CD14-positive monocyte (primary cell): ENCODE measurements around the gene GABRG3. TPM values are rescaled to one million over a fixed set of nuclear protein-coding genes. Genes with fewer than 3 reads are reported as not detected.

Experiments
- DNase-seq, 3 donors: peaks; one replicate each; pipeline ENCODE4 v3.0.0-alpha.2; 2011 to 2022
- H2AFZ ChIP-seq: 2 replicates; pipeline ENCODE4 v1.6.0; 2012; ENCODE audit warnings: mild to moderate bottlenecking, low read depth, low read length, inconsistent platforms; ENCODE audit not compliant: insufficient read depth, poor library complexity, severe bottlenecking
- H3K27ac ChIP-seq, 2 donors: 1 replicate in 1 of 2; 2 replicates in 1 of 2; pipeline ENCODE4 v1.5.1; 2012 to 2013; ENCODE audit warnings: low read length in 2 of 2, control low read depth in 1 of 2, inconsistent platforms in 1 of 2, low read depth in 1 of 2, mild to moderate bottlenecking in 1 of 2
- H3K27me3 ChIP-seq, 2 donors: one replicate each; pipeline versions ENCODE4 v1.6.0 to v1.6.1; 2011 to 2013; ENCODE audit warnings: low read length in 2 of 2; ENCODE audit not compliant: control insufficient read depth in 2 of 2, insufficient read depth in 2 of 2
- H3K36me3 ChIP-seq, 2 donors: replicated peaks in 1 of 2; 1 replicate in 1 of 2; 2 replicates in 1 of 2; pipeline versions ENCODE4 v1.5.1 to v1.6.1; 2012 to 2013; ENCODE audit warnings: low read length in 2 of 2, control low read depth in 1 of 2, inconsistent platforms in 1 of 2, mild to moderate bottlenecking in 1 of 2; ENCODE audit not compliant: insufficient read depth in 2 of 2, control insufficient read depth in 1 of 2
- H3K4me1 ChIP-seq, 2 donors: 1 replicate in 1 of 2; 2 replicates in 1 of 2; pipeline versions ENCODE4 v1.5.1 to v1.6.1; 2012 to 2013; ENCODE audit warnings: low read length in 2 of 2, control low read depth in 1 of 2, inconsistent platforms in 1 of 2, mild to moderate bottlenecking in 1 of 2, moderate library complexity in 1 of 2; ENCODE audit not compliant: insufficient read depth in 2 of 2, control insufficient read depth in 1 of 2
- H3K4me2 ChIP-seq: replicated peaks from 2 replicates; pipeline ENCODE3; 2012; ENCODE audit warnings: low read length, moderate library complexity, mild to moderate bottlenecking; ENCODE audit not compliant: poor library complexity, severe bottlenecking; ENCODE audit errors: extremely low read depth
- H3K4me3 ChIP-seq, 3 experiments: fragments of 200-600 bp in 1 of 3; sonication (generic) in 1 of 3; replicated peaks in 1 of 3; 1 replicate in 2 of 3; 2 replicates in 1 of 3; pipeline ENCODE4 v1.5.1; 2011 to 2013; ENCODE audit warnings: low read length in 3 of 3, mild to moderate bottlenecking in 3 of 3, control low read depth in 2 of 3, low read depth in 2 of 3, inconsistent platforms in 1 of 3, moderate library complexity in 1 of 3
- H3K79me2 ChIP-seq: 2 replicates; pipeline ENCODE4 v1.6.0; 2012; ENCODE audit warnings: mild to moderate bottlenecking, control low read depth, inconsistent platforms, low read length, moderate library complexity; ENCODE audit not compliant: insufficient read depth
- H3K9ac ChIP-seq: 2 replicates; pipeline ENCODE4 v1.6.0; 2017; ENCODE audit warnings: low read length, mild to moderate bottlenecking; ENCODE audit not compliant: insufficient read depth, poor library complexity, severe bottlenecking
- H3K9me3 ChIP-seq, 2 donors: replicated peaks in 1 of 2; 1 replicate in 1 of 2; 2 replicates in 1 of 2; pipeline versions ENCODE4 v1.5.1 to v1.6.1; 2012 to 2013; ENCODE audit warnings: low read length in 2 of 2, control low read depth in 1 of 2; ENCODE audit not compliant: control insufficient read depth in 1 of 2, insufficient read depth in 1 of 2
- H4K20me1 ChIP-seq: 2 replicates; pipeline ENCODE4 v1.6.0; 2012; ENCODE audit warnings: mild to moderate bottlenecking, low read length, control low read depth, moderate library complexity; ENCODE audit not compliant: insufficient read depth
- H3K27ac Mint-ChIP-seq, 7 donors: one replicate each; pipeline ENCODE4 v1.8.0; 2020; ENCODE audit warnings: mild to moderate bottlenecking in 7 of 7, mixed read lengths in 7 of 7, moderate library complexity in 6 of 7, inconsistent platforms in 2 of 7
- H3K27me3 Mint-ChIP-seq, 3 donors: one replicate each; pipeline ENCODE4 v1.8.0; 2021 to 2022; ENCODE audit warnings: low read depth in 3 of 3, mild to moderate bottlenecking in 3 of 3, mixed read lengths in 3 of 3, moderate library complexity in 3 of 3, inconsistent platforms in 1 of 3
- H3K36me3 Mint-ChIP-seq, 2 donors: one replicate each; pipeline ENCODE4 v1.8.0; 2020; ENCODE audit warnings: mixed read lengths in 2 of 2, inconsistent platforms in 1 of 2, mild to moderate bottlenecking in 1 of 2
- H3K4me1 Mint-ChIP-seq: one replicate; pipeline ENCODE4 v1.8.0; 2020; ENCODE audit warnings: mild to moderate bottlenecking, mixed read lengths
- H3K4me3 Mint-ChIP-seq, 2 donors: one replicate each; pipeline ENCODE4 v1.8.0; 2020; ENCODE audit warnings: mild to moderate bottlenecking in 2 of 2, mixed read lengths in 2 of 2, moderate library complexity in 1 of 2
- H3K9me3 Mint-ChIP-seq, 7 donors: one replicate each; pipeline ENCODE4 v1.8.0; 2020 to 2022; ENCODE audit warnings: mixed read lengths in 7 of 7, mild to moderate bottlenecking in 6 of 7, moderate library complexity in 6 of 7, inconsistent platforms in 2 of 7
- whole genome bisulfite sequencing: methylation state at CpG from one replicate; pipeline ENCODE4 v1.1.5; 2013; ENCODE audit warnings: missing lambda C conversion rate; ENCODE audit not compliant: insufficient coverage; 5-methylcytosine and 5-hydroxymethylcytosine counted together
- intact Hi-C, 2 donors: fragments of 100-400 bp; cut with micrococcal nuclease; formaldehyde crosslinking; loops; one replicate each; pipeline versions ENCODE4 v1.15.0 to v1.15.1; 2023
- polyA plus RNA-seq, 3 donors: library from polyadenylated mRNA; depleted of rRNA in 1 of 3; unstranded in 2 of 3; stranded (reverse) in 1 of 3; fragments of 300-500 nt in 2 of 3; fragments of >200 nt in 1 of 3; fragmentation: Illumina TruSeq in 2 of 3; gene quantifications; 1 replicate in 2 of 3; 2 replicates in 1 of 3; pipeline ENCODE4 v1.2.3, GENCODE V29; 2012 to 2021
- TF ChIP-seq, protein P1 (sequence below): fragments of 200-600 bp; IDR thresholded peaks from one replicate; pipeline ENCODE4 v1.8.0; 2022; ENCODE audit warnings: antibody characterized with exemption, mild to moderate bottlenecking

The GABRG3 gene
- polyA plus RNA-seq, 3 donors, result not detected

DNA sequence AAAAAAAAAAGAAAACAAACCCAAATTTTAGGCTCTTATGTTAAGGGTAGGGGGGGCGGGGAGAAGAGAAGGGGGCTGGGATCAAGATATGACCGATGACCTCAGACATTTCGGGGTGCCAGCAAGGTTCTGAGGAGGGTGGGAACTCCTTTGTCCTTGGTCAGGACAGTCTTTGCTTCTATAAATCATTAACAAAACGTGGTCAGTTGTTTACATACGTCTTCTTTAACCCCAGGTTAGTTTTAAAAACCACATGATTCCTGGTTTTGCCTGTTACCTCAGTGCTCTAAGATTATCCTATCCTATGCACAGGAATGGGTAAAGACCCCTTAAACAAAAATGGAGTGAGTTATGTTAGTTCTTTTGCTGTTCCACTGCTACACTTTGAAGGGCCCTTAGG lies 285.5 kb downstream of the GABRG3 start:
- Histone ChIP-seq H3K79me2 (no peaks in the 10 kb centered on the region), H3K27ac (no peak overlapping the region), H3K9ac (no peak overlapping the region), H3K4me2 (no peak overlapping the region), H3K4me3 (no peak overlapping the region), H3K9me3 (peaks cover 7 to 11% of the 10 kb centered on the region in 2 donors), H3K36me3 (no peaks in the 10 kb centered on the region), H2AFZ (no peak overlapping the region), H3K4me1 (no peaks in the 10 kb centered on the region), H3K27me3 (no peaks in the 10 kb centered on the region), H4K20me1 (no peaks in the 10 kb centered on the region)
- 88% methylated on average over 4 of the region's 5 CpGs for WGBS
- Mint-ChIP-seq H3K9me3 (peaks cover 0 to 13% (median 7%) of the 10 kb centered on the region in 7 donors), H3K27ac (no peak overlapping the region), H3K4me3 (no peak overlapping the region), H3K4me1 (no peaks in the 10 kb centered on the region), H3K36me3 (no peaks in the 10 kb centered on the region), H3K27me3 (peaks cover 0 to 1% (median 1%) of the 10 kb centered on the region in 3 donors)
- TF ChIP-seq, protein P1, sequence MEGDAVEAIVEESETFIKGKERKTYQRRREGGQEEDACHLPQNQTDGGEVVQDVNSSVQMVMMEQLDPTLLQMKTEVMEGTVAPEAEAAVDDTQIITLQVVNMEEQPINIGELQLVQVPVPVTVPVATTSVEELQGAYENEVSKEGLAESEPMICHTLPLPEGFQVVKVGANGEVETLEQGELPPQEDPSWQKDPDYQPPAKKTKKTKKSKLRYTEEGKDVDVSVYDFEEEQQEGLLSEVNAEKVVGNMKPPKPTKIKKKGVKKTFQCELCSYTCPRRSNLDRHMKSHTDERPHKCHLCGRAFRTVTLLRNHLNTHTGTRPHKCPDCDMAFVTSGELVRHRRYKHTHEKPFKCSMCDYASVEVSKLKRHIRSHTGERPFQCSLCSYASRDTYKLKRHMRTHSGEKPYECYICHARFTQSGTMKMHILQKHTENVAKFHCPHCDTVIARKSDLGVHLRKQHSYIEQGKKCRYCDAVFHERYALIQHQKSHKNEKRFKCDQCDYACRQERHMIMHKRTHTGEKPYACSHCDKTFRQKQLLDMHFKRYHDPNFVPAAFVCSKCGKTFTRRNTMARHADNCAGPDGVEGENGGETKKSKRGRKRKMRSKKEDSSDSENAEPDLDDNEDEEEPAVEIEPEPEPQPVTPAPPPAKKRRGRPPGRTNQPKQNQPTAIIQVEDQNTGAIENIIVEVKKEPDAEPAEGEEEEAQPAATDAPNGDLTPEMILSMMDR, result no peak
- DNase-seq, result no peak
- intact Hi-C loops, result no loop called here

DNA sequence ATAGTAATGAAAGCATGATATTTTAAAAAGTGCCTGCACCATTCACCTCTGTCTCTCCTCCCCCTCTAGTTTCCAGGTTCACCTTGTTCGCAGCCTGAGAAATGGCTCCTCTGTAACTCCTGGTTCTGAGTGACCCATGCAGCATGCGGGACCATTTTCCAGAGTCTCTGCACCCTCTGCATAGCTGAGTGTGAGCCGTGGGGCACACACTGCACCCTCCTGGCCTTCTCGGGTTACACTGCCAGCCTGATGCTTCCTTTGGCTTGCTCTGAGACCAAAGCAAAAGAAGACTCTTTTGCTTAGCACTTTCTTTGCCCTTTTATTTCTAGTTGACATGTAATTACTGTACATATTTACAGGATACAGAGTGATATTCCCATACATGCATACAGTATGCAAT lies 287.3 kb downstream of the GABRG3 start:
- no peak overlapping the region for H3K27ac Mint-ChIP-seq

More for the DNA sequence above, 287.3 kb downstream of the GABRG3 start:
- no peaks in the 10 kb centered on the region for H3K36me3 Mint-ChIP-seq
- no peak overlapping the region for H3K4me3 ChIP-seq
- H3K27me3 Mint-ChIP-seq, result peaks cover 0 to 1% (median 1%) of the 10 kb centered on the region in 3 donors
- no peak overlapping the region for H3K9ac ChIP-seq
- H3K9me3 ChIP-seq, result peaks cover 7 to 14% of the 10 kb centered on the region in 2 donors
- no peak overlapping the region for H3K4me2 ChIP-seq
- H4K20me1 ChIP-seq, result no peaks in the 10 kb centered on the region
- no peak overlapping the region for H2AFZ ChIP-seq
- intact Hi-C loops, result no loop called here
- H3K4me1 ChIP-seq, result no peaks in the 10 kb centered on the region
- H3K4me1 Mint-ChIP-seq, result no peaks in the 10 kb centered on the region
- no peaks in the 10 kb centered on the region for H3K27me3 ChIP-seq
- no peaks in the 10 kb centered on the region for H3K36me3 ChIP-seq
- no peaks in the 10 kb centered on the region for H3K79me2 ChIP-seq
- 68% methylated on average over 4 of the region's 4 CpGs for WGBS
- TF ChIP-seq, protein P1, result no peak
- no peak for DNase-seq
- peaks cover 0 to 16% (median 7%) of the 10 kb centered on the region in 7 donors for H3K9me3 Mint-ChIP-seq
- no peak overlapping the region for H3K27ac ChIP-seq
- H3K4me3 Mint-ChIP-seq, result no peak overlapping the region
